Large intestine (tissue), 3 donors: Measurements from ENCODE around the gene ORAI3. TPM values are rescaled to one million over a fixed set of nuclear protein-coding genes. Genes with fewer than 3 reads are reported as not detected.

Experiments used
- DNase-seq, 2 donors: peaks; one replicate each; pipeline versions ENCODE4 v3.0.0 to v3.0.0-alpha.2; 2013
- H3K27ac ChIP-seq: one replicate; pipeline ENCODE4 v1.5.1; 2013; ENCODE audit warnings: low read length
- H3K27me3 ChIP-seq: 2 replicates; pipeline ENCODE4 v1.6.1; 2013; ENCODE audit warnings: low read length; ENCODE audit not compliant: control insufficient read depth, insufficient read depth
- H3K36me3 ChIP-seq: 2 replicates; pipeline ENCODE4 v1.6.1; 2013; ENCODE audit warnings: low read length; ENCODE audit not compliant: control insufficient read depth, insufficient read depth
- H3K4me1 ChIP-seq: one replicate; pipeline ENCODE4 v1.6.1; 2013; ENCODE audit warnings: low read length; ENCODE audit not compliant: control insufficient read depth, insufficient read depth
- H3K4me3 ChIP-seq: one replicate; pipeline ENCODE4 v1.5.1; 2013; ENCODE audit warnings: low read length
- H3K9me3 ChIP-seq: one replicate; pipeline ENCODE4 v1.6.1; 2013; ENCODE audit warnings: mild to moderate bottlenecking, low read depth, low read length, moderate library complexity; ENCODE audit not compliant: control insufficient read depth
- WGBS: methylation state at CpG from one replicate; pipeline ENCODE4 v1.1.5; 2013; ENCODE audit warnings: low lambda C conversion rate; ENCODE audit not compliant: insufficient coverage; 5-methylcytosine and 5-hydroxymethylcytosine counted together
- polyA plus RNA-seq: library from polyadenylated mRNA; unstranded; fragments of 120-200 nt; gene quantifications from one replicate; pipeline ENCODE4 v1.2.1, GENCODE V29; 2013

Gene ORAI3
- polyA plus RNA-seq, 1 donor = 24.5 TPM

- peak overlapping the region; percentile 81 for H3K27ac ChIP-seq
- H3K4me3 ChIP-seq = peak overlapping the region; percentile 63
- no peaks in the 10 kb centered on the region for H3K27me3 ChIP-seq
- H3K4me1 ChIP-seq = peaks cover 22% of the 10 kb centered on the region
- H3K9me3 ChIP-seq = no peaks in the 10 kb centered on the region
- peak; percentile 97 to 98 for DNase-seq
- 0% methylated on average over 1 of the region's 44 CpGs for WGBS
- peaks cover 28% of the 10 kb centered on the region for H3K36me3 ChIP-seq
These were observed 805 bp upstream of the ORAI3 start for GRCh38 chr16:30947859-30948666.

DNA sequence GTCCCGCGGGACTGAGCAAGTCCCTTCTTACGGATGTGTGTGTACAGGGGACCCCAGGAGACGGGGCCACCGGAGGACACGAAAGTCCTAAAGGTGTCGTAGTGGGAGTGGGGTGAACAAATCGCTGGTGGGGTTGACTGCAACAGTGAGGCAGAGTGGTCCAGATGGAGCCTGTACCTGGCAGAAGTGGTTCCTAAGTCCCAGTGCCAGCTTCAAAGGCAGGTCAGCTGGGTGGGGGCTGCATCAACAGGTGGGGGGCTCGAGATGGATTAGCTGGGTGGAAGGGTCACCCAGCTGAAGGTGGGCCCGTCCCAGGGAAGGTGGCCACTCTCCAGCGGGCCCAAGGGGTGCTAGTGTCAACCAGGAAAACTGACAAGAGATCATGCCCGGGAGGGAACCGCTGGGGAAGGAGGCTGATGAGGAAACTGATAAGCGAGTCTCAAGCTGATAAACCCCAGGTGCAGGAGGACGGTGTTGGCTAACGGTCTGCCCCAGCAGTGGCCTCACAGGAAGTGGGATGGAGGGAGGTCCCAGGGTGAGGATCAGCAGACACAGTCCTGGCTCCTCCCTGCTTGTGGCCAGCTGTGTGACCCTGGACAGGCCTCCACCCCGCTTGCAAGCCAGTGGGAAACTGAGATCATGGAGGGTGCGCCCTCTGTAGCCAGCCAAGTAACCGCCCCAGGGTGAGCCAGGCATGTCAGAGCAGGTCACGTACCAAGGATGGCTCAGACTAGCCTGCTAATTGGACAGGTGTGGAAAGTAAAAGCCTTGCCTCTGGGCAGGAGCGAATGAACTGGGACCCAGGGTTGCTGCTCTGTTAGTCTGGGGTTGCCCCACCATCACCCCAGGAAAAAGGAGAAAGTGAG is 1.0 kb downstream of the ORAI3 start:
- Histone ChIP-seq H3K9me3 (no peaks in the 10 kb centered on the region), H3K27ac (peak overlapping the region; percentile 81), H3K36me3 (peaks cover 22% of the 10 kb centered on the region), H3K27me3 (no peaks in the 10 kb centered on the region), H3K4me1 (peaks cover 32% of the 10 kb centered on the region), H3K4me3 (peak overlapping the region; percentile 63)
- 0% methylated on average over 3 of the region's 21 CpGs for WGBS
- peak; percentile 86 for DNase-seq

DNA sequence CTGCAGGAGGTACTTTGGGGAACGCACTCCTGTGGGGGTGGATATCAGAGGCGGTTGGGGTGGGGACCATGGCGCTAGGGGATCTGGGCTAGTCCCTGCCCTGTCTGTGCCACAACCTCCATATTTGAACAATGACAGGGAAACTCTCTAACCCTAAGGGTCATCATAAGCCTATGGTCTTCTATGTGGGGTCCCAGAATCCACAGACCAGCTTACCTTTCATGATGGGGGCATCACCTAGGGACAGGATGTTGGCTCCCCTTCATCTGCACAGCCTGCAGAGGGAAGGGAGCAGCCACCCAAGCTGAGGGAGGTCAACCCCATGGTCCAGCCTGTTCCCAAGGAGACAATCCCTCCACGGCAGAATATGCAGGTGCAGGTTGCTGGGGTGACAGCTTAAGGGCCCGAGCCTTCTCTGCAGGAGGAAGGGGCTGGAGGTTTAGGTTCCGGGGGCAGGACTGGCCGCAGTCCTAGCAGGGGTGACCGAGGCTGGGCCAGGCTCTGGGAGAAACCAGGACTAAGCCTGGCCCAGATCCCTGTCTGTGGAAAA is 1.7 kb downstream of the ORAI3 start:
- peaks cover 19% of the 10 kb centered on the region for H3K36me3 ChIP-seq
- peak overlapping the region; percentile 63 for H3K4me3 ChIP-seq
- H3K27ac ChIP-seq = peak overlapping the region; percentile 81
- no CpG with 5 or more reads among the region's 8 CpGs for WGBS
- H3K9me3 ChIP-seq = no peaks in the 10 kb centered on the region
- H3K27me3 ChIP-seq = no peaks in the 10 kb centered on the region
- DNase-seq = no peak
- H3K4me1 ChIP-seq = peaks cover 37% of the 10 kb centered on the region

DNA sequence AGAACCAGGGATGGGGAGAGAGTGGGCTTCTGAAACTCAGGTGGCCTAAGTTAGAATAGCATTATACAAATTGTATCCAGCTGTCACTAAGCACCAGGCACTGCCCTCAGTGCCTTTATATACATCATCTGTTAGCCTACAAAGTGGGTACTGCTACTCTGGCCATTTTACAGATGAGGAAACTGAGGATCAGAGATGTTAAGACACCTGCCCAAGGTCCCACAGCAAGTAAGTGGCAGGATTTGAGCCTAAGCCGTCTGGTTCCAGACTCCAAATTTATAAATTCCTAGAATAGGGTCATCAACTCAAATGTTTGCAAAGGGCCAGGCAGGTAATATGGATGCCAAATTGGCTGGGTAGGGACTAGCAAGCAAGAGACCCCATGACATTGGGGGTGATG is 2.3 kb downstream of the ORAI3 start:
- no peak for DNase-seq
- Histone ChIP-seq H3K9me3 (no peaks in the 10 kb centered on the region), H3K27ac (no peak overlapping the region), H3K36me3 (peaks cover 16% of the 10 kb centered on the region), H3K4me3 (no peak overlapping the region), H3K27me3 (no peaks in the 10 kb centered on the region), H3K4me1 (peaks cover 37% of the 10 kb centered on the region)
- no CpG with 5 or more reads among the region's 1 CpG for WGBS

DNA sequence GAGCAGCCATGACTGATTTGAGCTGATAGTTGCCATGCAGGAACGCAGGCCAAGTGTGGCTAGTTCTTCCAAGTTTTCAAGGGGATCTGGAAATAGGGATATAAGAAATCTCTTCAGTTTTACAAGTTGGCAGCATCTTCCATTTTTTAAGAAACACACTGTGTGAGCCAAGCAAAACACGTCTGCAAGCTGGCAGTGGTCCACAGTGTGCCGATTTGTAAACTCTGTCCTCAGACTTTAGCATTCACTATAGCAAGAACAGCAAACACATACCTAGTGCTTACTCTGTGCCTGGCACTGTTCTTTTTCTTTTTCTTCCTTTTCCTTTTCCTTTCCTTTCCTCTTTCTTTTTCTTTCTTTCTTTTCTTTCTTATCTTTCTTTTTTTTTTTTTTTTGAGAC is 2.9 kb downstream of the ORAI3 start:
- DNase-seq = no peak
- H3K27me3 ChIP-seq = no peaks in the 10 kb centered on the region
- 100% methylated on average over 1 of the region's 3 CpGs for WGBS
- H3K4me1 ChIP-seq = peaks cover 39% of the 10 kb centered on the region
- no peak overlapping the region for H3K27ac ChIP-seq
- no peak overlapping the region for H3K4me3 ChIP-seq
- H3K36me3 ChIP-seq = peaks cover 16% of the 10 kb centered on the region
- H3K9me3 ChIP-seq = no peaks in the 10 kb centered on the region

DNA sequence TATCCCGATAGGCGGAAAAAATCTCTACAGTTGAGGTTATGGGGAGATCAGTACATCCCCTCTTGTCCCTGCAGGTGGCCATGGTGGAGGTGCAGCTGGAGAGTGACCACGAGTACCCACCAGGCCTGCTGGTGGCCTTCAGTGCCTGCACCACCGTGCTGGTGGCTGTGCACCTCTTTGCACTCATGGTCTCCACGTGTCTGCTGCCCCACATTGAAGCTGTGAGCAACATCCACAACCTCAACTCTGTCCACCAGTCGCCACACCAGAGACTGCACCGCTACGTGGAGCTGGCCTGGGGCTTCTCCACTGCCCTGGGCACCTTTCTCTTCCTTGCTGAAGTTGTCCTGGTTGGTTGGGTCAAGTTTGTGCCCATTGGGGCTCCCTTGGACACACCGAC is 4.2 kb downstream of the ORAI3 start:
- no peak for DNase-seq
- H3K27ac ChIP-seq = no peak overlapping the region
- H3K27me3 ChIP-seq = no peaks in the 10 kb centered on the region
- H3K4me3 ChIP-seq = no peak overlapping the region
- H3K4me1 ChIP-seq = peaks cover 38% of the 10 kb centered on the region
- no peaks in the 10 kb centered on the region for H3K9me3 ChIP-seq
- H3K36me3 ChIP-seq = peaks cover 12% of the 10 kb centered on the region
- WGBS = no CpG with 5 or more reads among the region's 9 CpGs

DNA sequence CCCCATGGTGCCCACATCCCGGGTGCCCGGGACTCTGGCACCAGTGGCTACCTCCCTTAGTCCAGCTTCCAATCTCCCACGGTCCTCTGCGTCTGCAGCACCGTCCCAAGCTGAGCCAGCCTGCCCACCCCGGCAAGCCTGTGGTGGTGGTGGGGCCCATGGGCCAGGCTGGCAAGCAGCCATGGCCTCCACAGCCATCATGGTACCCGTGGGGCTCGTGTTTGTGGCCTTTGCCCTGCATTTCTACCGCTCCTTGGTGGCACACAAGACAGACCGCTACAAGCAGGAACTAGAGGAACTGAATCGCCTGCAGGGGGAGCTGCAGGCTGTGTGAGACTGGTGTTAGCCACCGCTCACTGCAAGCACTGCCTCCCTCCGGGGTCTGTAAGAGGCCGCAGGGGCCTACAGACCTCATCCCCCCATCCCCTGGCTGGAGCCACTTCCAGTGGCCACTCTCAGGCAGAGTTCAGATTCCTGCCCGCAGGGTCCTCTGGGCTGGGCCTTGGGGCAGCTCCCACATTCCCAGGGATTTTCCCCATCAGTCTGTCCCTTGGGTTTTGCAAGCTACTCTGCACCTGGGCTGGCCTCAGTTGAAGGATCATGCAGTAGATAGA is 4.8 kb downstream of the ORAI3 start:
- H3K36me3 ChIP-seq = peaks cover 12% of the 10 kb centered on the region
- H3K4me3 ChIP-seq = no peak overlapping the region
- H3K9me3 ChIP-seq = no peaks in the 10 kb centered on the region
- H3K27ac ChIP-seq = no peak overlapping the region
- WGBS = no CpG with 5 or more reads among the region's 15 CpGs
- H3K27me3 ChIP-seq = no peaks in the 10 kb centered on the region
- DNase-seq = peak; percentile 75 to 85
- peaks cover 41% of the 10 kb centered on the region for H3K4me1 ChIP-seq

GRCh38 chr16:30954993-30955392 is 6.1 kb downstream of the ORAI3 start:
- Histone ChIP-seq H3K36me3 (peaks cover 21% of the 10 kb centered on the region), H3K27me3 (no peaks in the 10 kb centered on the region), H3K27ac (peak overlapping the region; percentile 15), H3K4me3 (no peak overlapping the region), H3K9me3 (no peaks in the 10 kb centered on the region), H3K4me1 (peaks cover 42% of the 10 kb centered on the region)
- no CpG with 5 or more reads among the region's 8 CpGs for WGBS
- peak in 1 of 2 donors; percentile 56 for DNase-seq

- peak overlapping the region; percentile 53 for H3K4me3 ChIP-seq
- peaks cover 31% of the 10 kb centered on the region for H3K4me1 ChIP-seq
- no CpG with 5 or more reads among the region's 42 CpGs for WGBS
These were observed 8.0 kb downstream of the ORAI3 start for GRCh38 chr16:30956601-30957455.

More at GRCh38 chr16:30956601-30957455, 8.0 kb downstream of the ORAI3 start:
- DNase-seq = peak; percentile 78 to 80
- Histone ChIP-seq H3K27me3 (no peaks in the 10 kb centered on the region), H3K36me3 (peaks cover 34% of the 10 kb centered on the region), H3K9me3 (no peaks in the 10 kb centered on the region), H3K27ac (peak overlapping the region; percentile 78)
